WTC11 (cell line): ENCODE data around the gene DMKN. TPM values are rescaled to one million over a fixed set of nuclear protein-coding genes. Genes with fewer than 3 reads are reported as not detected.

Experiments
- ATAC-seq: fragments of 200-7000 bp; cut with Tn5 transposase; 2 replicates; pipeline ENCODE4 v1.10.0; 2021; ENCODE audit warnings: mild to moderate bottlenecking, moderate library complexity
- CTCF ChIA-PET: fragments of 300-600 bp; sonication (Branson Sonifier 250); formaldehyde crosslinking; loops from one replicate; lab custom pipeline; 2021; ENCODE audit warnings: antibody characterized with exemption; lab: Charles Lee
- POLR2A ChIA-PET: fragments of 350-600 bp; sonication (Branson Sonifier 250); formaldehyde crosslinking; loops from one replicate; lab custom pipeline; 2021; ENCODE audit warnings: antibody characterized with exemption; lab: Charles Lee
- DNase-seq: peaks from one replicate; pipeline ENCODE4 v3.0.0; 2021; ENCODE audit warnings: low spot score
- H3K27ac Mint-ChIP-seq: 2 replicates; pipeline ENCODE4 v1.8.0; 2021; ENCODE audit warnings: mixed read lengths
- H3K27me3 Mint-ChIP-seq: 2 replicates; pipeline ENCODE4 v1.8.0; 2021; ENCODE audit warnings: low read depth, mild to moderate bottlenecking, moderate library complexity, mixed read lengths
- H3K36me3 Mint-ChIP-seq: 2 replicates; pipeline ENCODE4 v1.8.0; 2021; ENCODE audit warnings: mixed read lengths
- H3K4me1 Mint-ChIP-seq: 2 replicates; pipeline ENCODE4 v1.8.0; 2022; ENCODE audit warnings: mixed read lengths
- H3K4me3 Mint-ChIP-seq: 2 replicates; pipeline ENCODE4 v1.8.0; 2021; ENCODE audit warnings: mild to moderate bottlenecking, moderate library complexity, mixed read lengths
- H3K9me3 Mint-ChIP-seq: 2 replicates; pipeline ENCODE4 v1.8.0; 2021; ENCODE audit warnings: mixed read lengths
- ATF3 ChIP-seq: sonication (generic); formaldehyde crosslinking; conservative IDR thresholded peaks from 2 replicates; pipeline ENCODE4 v1.8.1; 2022; ENCODE audit warnings: mild to moderate bottlenecking, missing genetic modification reagents
- ATF6 ChIP-seq: sonication (generic); formaldehyde crosslinking; IDR thresholded peaks from 2 replicates; pipeline ENCODE4 v1.8.1; 2023; ENCODE audit warnings: mild to moderate bottlenecking, missing genetic modification reagents
- E2F1 ChIP-seq: sonication (generic); formaldehyde crosslinking; IDR thresholded peaks from 2 replicates; pipeline ENCODE4 v1.8.0; 2022; ENCODE audit warnings: mild to moderate bottlenecking, missing genetic modification reagents
- EMX1 ChIP-seq: fragments of 250-450 bp; sonication (Bioruptor Pico); IDR thresholded peaks from 2 replicates; pipeline ENCODE4 v1.8.0; 2021; ENCODE audit warnings: mild to moderate bottlenecking
- GABPB1 ChIP-seq: sonication (generic); formaldehyde crosslinking; IDR thresholded peaks from 2 replicates; pipeline ENCODE4 v1.8.1; 2023; ENCODE audit warnings: mild to moderate bottlenecking, missing genetic modification reagents
- HMGA2 ChIP-seq: fragments of 250-450 bp; sonication (Bioruptor Pico); IDR thresholded peaks from 2 replicates; pipeline ENCODE4 v1.4.0; 2021; ENCODE audit warnings: mild to moderate bottlenecking, moderate library complexity
- MLX ChIP-seq: sonication (generic); formaldehyde crosslinking; IDR thresholded peaks from 2 replicates; pipeline ENCODE4 v1.8.1; 2023; ENCODE audit warnings: mild to moderate bottlenecking, missing genetic modification reagents, moderate library complexity
- RORB ChIP-seq: fragments of 250-450 bp; sonication (Bioruptor Pico); IDR thresholded peaks from 2 replicates; pipeline ENCODE4 v1.9.0; 2021; ENCODE audit warnings: mild to moderate bottlenecking
- SMAD4 ChIP-seq: sonication (generic); formaldehyde crosslinking; IDR thresholded peaks from 2 replicates; pipeline ENCODE4 v1.8.0; 2022; ENCODE audit warnings: mild to moderate bottlenecking, missing genetic modification reagents
- ZNF423 ChIP-seq: fragments of 250-450 bp; sonication (Bioruptor Pico); IDR thresholded peaks from 2 replicates; pipeline ENCODE4 v2.1.2; 2022; ENCODE audit warnings: mild to moderate bottlenecking, moderate library complexity
- ZNF671 ChIP-seq: fragments of 250-450 bp; sonication (Bioruptor Pico); IDR thresholded peaks from 2 replicates; pipeline ENCODE4 v1.8.0; 2021; ENCODE audit warnings: mild to moderate bottlenecking
- total RNA-seq: library from RNA; stranded (reverse); gene quantifications from 3 replicates; pipeline ENCODE4 v1.2.3, GENCODE V29; 2021
- TF ChIP-seq, protein P1 (sequence below): sonication (generic); formaldehyde crosslinking; IDR thresholded peaks from 2 replicates; pipeline ENCODE4 v1.8.1; 2022; ENCODE audit warnings: missing genetic modification reagents, borderline replicate concordance
- TF ChIP-seq, protein P2 (sequence below): sonication (generic); formaldehyde crosslinking; IDR thresholded peaks from 2 replicates; pipeline ENCODE4 v1.8.1; 2023; ENCODE audit warnings: mild to moderate bottlenecking, missing genetic modification reagents, moderate library complexity
- TF ChIP-seq, protein P3 (sequence below): sonication (generic); formaldehyde crosslinking; IDR thresholded peaks from 2 replicates; pipeline ENCODE4 v1.8.1; 2023; ENCODE audit warnings: mild to moderate bottlenecking, missing genetic modification reagents, borderline replicate concordance

The DMKN gene
- total RNA-seq, 1 experiment from 2014 or later, result 285 TPM

DNA sequence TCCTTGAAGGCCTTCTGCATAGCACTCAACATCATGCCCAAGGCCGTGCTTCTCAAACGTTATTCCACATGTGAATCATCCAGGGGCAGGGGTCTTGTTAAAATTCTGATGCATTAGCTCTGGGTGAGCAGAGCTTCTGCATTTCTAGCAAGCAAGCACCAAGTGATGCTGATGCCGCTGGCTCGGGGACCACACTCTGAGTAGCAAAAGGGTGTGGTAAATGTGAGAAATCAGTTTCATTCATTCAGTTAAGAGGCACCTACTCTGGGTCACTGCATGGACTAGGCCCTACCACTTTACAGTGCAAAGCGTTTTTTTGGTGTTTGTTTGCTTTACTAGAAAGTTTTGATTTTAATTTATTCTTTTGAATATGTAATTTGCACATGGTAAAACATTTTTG is 30.4 kb downstream of the DMKN start:
- Mint-ChIP-seq H3K4me3 (no peak overlapping the region), H3K27me3 (peaks cover 14% of the 10 kb centered on the region), H3K4me1 (no peaks in the 10 kb centered on the region), H3K36me3 (no peaks in the 10 kb centered on the region), H3K27ac (no peak overlapping the region), H3K9me3 (peaks cover 3% of the 10 kb centered on the region; the same call in 1 of the 2 replicates)
- no peak for DNase-seq
- ATAC-seq, result no peak
- TF ChIP-seq RORB (CRISPR knock-in tag) (no peak), ZNF671 (CRISPR knock-in tag) (no peak), HMGA2 (CRISPR knock-in tag) (no peak), GABPB1 (CRISPR knock-in tag) (no peak), ATF3 (CRISPR knock-in tag) (no peak), ATF6 (CRISPR knock-in tag) (no peak), SMAD4 (CRISPR knock-in tag) (no peak), MLX (CRISPR knock-in tag) (no peak), EMX1 (no peak), ZNF423 (CRISPR knock-in tag) (no peak)
- TF ChIP-seq, protein P1, sequence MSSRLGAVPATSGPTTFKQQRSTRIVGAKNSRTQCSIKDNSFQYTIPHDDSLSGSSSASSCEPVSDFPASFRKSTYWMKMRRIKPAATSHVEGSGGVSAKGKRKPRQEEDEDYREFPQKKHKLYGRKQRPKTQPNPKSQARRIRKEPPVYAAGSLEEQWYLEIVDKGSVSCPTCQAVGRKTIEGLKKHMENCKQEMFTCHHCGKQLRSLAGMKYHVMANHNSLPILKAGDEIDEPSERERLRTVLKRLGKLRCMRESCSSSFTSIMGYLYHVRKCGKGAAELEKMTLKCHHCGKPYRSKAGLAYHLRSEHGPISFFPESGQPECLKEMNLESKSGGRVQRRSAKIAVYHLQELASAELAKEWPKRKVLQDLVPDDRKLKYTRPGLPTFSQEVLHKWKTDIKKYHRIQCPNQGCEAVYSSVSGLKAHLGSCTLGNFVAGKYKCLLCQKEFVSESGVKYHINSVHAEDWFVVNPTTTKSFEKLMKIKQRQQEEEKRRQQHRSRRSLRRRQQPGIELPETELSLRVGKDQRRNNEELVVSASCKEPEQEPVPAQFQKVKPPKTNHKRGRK (CRISPR knock-in tag), result no peak
- TF ChIP-seq, protein P2, sequence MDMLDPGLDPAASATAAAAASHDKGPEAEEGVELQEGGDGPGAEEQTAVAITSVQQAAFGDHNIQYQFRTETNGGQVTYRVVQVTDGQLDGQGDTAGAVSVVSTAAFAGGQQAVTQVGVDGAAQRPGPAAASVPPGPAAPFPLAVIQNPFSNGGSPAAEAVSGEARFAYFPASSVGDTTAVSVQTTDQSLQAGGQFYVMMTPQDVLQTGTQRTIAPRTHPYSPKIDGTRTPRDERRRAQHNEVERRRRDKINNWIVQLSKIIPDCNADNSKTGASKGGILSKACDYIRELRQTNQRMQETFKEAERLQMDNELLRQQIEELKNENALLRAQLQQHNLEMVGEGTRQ, result no peak
- ChIA-PET POLR2A (no interaction called here), CTCF (interaction anchor here (0.6 kb wide), 1 partner anchor 12 kb away, joined by 3 read pairs; no protein-coding TSS in a partner anchor)

DNA sequence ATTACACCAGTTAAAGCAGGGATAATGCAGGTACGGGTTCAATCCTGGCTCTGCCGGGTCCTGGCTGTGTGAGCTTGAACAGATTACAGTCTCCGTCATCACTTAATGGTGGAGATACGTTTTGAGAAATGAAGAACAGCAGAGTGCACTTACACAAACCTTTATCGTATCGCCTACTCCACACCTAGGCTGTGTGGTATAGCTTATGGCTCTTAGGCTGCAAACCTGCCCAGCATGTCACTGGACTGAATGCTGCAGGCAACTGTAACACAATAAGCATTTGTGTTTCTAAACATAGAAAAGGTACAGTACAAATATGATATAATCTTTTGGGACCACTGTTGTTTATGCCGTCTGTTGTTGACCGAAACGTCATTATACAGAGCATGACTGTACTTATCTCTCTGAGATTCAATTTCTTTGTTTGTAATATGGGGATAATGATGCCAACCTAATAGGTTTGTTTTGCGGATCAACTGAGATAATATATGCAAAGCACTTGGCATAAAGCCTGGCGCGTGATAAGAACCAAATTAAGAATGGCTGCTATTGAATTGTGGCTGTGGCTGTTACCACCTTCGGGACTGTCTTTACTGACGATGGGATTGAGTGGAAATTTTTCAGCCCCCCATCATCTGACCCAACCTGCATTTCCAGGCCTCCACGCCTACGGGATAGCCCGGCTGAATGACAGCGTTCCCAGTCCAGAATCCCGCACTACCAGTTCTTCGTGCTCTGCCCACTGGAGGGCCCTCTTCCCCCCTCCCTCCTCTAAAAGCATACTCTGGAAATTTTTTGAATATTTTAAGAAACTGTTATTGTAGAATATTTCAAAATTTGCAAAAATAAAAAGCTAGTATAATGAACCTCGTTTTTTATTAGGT is 34.4 kb downstream of the DMKN start:
- no peak for DNase-seq
- ATAC-seq, result no peak
- POLR2A ChIA-PET, result no interaction called here
- H3K36me3 Mint-ChIP-seq, result no peaks in the 10 kb centered on the region
- no peak overlapping the region for H3K27ac Mint-ChIP-seq
- peaks cover 6% of the 10 kb centered on the region for H3K27me3 Mint-ChIP-seq
- CTCF ChIA-PET, result interaction anchor here (2.7 kb wide), 1 partner anchor 16 kb away, joined by 13 read pairs; no protein-coding TSS in a partner anchor
- peaks cover 3% of the 10 kb centered on the region; the same call in 1 of the 2 replicates for H3K9me3 Mint-ChIP-seq
- H3K4me1 Mint-ChIP-seq, result no peaks in the 10 kb centered on the region
- TF ChIP-seq, protein P3, sequence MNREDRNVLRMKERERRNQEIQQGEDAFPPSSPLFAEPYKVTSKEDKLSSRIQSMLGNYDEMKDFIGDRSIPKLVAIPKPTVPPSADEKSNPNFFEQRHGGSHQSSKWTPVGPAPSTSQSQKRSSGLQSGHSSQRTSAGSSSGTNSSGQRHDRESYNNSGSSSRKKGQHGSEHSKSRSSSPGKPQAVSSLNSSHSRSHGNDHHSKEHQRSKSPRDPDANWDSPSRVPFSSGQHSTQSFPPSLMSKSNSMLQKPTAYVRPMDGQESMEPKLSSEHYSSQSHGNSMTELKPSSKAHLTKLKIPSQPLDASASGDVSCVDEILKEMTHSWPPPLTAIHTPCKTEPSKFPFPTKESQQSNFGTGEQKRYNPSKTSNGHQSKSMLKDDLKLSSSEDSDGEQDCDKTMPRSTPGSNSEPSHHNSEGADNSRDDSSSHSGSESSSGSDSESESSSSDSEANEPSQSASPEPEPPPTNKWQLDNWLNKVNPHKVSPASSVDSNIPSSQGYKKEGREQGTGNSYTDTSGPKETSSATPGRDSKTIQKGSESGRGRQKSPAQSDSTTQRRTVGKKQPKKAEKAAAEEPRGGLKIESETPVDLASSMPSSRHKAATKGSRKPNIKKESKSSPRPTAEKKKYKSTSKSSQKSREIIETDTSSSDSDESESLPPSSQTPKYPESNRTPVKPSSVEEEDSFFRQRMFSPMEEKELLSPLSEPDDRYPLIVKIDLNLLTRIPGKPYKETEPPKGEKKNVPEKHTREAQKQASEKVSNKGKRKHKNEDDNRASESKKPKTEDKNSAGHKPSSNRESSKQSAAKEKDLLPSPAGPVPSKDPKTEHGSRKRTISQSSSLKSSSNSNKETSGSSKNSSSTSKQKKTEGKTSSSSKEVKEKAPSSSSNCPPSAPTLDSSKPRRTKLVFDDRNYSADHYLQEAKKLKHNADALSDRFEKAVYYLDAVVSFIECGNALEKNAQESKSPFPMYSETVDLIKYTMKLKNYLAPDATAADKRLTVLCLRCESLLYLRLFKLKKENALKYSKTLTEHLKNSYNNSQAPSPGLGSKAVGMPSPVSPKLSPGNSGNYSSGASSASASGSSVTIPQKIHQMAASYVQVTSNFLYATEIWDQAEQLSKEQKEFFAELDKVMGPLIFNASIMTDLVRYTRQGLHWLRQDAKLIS (CRISPR knock-in tag), result no peak
- TF ChIP-seq E2F1 (CRISPR knock-in tag), result no peak
- TF ChIP-seq, protein P2, result no peak
- TF ChIP-seq, protein P1 (CRISPR knock-in tag), result no peak
- H3K4me3 Mint-ChIP-seq, result no peak overlapping the region
